CD1c-positive myeloid dendritic cell (primary cell): Measurements from ENCODE around the gene CACNA2D1.

ENCODE experiments used
- DNase-seq: peaks from one replicate; pipeline ENCODE4 v3.0.0-alpha.2; 2016; ENCODE audit errors: extremely low spot score

CACNA2D1 gene

DNA sequence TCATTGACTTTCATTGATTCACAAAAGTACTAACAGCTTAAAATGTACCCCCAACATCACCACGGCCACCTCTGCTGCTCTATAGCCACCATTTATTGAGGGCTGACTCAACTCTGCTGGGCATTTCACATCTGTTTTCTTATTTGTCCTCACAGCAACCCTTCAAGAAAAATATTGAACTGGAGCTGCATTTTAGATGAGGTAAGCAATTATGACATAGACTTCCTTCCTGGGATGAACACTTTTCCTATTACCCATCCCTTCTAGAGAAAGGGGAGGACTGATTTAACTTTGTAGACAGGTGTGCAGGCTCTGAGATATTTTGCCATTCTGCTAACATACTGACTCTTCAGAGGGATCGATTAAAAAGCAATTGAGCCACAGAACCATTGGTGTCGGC is 217.4 kb downstream of the CACNA2D1 start:
- no peak for DNase-seq

GRCh38 chr7:82224529-82224928 is 219.0 kb downstream of the CACNA2D1 start:
- DNase-seq, result no peak

DNA sequence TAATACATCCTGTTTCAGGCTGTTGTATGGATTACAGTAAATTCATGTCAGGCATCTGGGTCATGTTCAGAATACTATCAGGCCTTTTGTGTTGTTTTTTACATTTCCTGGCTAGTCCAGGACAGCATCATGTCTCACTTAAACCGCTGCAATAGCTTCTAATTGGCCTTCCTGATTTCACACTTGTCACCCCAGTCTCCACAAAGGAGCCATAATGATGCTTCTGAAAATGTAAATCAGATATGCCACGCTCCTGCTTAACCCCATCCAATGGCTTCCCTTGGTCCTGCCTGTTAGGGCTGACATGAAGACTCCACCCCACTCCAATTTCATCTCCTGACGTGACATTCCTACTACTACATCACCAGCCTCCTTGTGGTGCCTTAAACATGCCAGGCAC is 220.0 kb downstream of the CACNA2D1 start:
- no peak for DNase-seq

DNA sequence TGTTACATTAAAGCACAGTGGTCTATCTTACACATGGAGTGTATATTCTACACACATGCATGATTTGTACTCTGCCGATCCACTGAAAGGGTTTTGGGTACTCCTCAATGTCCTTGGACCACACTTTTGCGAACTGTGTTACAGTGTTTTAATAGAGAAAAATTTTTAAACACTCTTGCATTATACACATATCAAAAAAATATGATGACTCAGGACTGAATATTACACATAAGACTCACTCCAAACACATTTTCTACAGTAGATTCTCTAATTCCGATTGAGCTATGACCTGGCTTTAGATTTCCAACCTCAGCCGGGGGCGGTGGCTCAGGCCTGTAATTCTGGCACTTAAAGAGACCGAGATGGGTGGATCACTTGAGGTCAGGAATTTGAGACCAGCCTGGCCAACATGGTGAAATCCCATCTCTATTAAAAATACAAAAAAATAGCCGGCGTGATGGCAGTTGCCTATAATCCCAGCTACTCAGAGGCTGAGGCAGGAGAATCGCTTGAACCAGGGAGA is 222.4 kb downstream of the CACNA2D1 start:
- no peak for DNase-seq

GRCh38 chr7:82212466-82212865 is 231.1 kb downstream of the CACNA2D1 start:
- DNase-seq, result no peak

- DNase-seq, result no peak
Observed at GRCh38 chr7:82211333-82211732, 232.2 kb downstream of the CACNA2D1 start.

GRCh38 chr7:82210416-82211184 is 233.0 kb downstream of the CACNA2D1 start:
- DNase-seq, result no peak

DNA sequence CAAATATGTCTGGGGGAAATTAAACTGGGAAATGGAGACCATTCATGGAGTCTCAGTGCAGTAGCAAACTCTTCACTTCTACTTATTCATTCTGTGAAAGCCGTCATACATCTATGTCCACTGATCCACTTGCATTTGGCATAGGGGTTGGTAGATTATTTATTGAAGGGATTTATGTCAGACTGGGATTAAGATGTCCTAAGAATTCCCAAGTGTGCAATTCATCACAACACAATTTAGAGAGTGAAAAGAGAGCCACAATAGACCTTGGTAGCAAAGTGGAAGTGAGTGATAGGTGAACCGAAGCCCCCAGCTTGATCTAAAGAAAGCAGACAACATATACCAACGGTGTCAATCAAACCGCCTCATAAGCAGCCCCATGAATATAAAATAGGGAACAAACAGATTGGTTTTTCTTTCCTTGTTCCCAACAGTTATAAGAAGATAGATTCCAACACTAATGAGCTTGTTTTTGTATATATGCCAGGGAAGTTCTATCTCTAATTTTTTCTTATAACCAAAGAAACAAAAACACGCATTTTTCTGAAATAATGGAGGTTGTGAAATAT is 234.3 kb downstream of the CACNA2D1 start:
- no peak for DNase-seq

- no peak for DNase-seq
Observed at GRCh38 chr7:82204694-82205093, 238.9 kb downstream of the CACNA2D1 start.

DNA sequence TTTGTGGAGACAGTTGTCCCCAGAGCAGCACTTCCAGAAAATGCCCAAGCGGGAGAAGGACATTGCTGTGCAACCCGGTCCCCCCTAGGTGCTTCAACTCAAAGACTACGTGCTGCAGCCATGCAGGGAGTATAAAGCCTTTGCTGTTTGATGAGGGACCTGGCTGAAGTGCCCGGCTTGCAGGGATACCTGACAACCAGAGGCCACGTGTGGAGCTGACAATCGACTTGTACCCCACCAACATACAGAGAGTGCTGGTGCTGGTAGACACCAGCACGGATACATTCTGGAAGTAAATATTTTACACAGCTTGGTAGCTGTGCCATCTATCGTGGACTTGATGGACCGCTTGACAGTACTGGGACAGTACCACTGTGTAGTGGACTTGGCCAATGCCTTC is 240.6 kb downstream of the CACNA2D1 start:
- no peak for DNase-seq

GRCh38 chr7:82202107-82202506 is 241.5 kb downstream of the CACNA2D1 start:
- DNase-seq, result no peak

DNA sequence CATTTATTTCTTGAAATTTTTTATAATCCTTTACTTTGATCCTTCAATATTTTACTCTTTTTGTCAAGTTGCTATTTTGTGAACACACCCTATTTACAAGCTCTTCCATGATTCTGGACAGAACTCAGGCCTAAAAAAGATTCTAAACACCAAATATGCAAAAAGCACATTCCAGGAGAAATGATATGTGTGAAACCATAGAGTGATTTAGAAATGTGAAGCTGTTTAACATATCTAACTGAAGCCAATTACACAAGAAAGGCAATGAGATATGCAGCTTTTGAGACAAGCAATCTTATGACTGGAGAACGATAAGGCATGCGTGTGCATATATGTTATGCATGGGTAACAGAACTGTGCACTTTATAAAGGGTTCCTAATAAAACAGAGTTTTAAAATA is 243.0 kb downstream of the CACNA2D1 start:
- no peak for DNase-seq

- DNase-seq, result no peak
Observed at GRCh38 chr7:82194016-82194643, 249.4 kb downstream of the CACNA2D1 start.

- DNase-seq, result no peak
Observed at GRCh38 chr7:82188636-82189035, 254.9 kb downstream of the CACNA2D1 start.

- DNase-seq, result no peak
Observed at GRCh38 chr7:82185443-82185842, 258.1 kb downstream of the CACNA2D1 start.

GRCh38 chr7:82183634-82184033 is 259.9 kb downstream of the CACNA2D1 start:
- peak; percentile 19 for DNase-seq

DNA sequence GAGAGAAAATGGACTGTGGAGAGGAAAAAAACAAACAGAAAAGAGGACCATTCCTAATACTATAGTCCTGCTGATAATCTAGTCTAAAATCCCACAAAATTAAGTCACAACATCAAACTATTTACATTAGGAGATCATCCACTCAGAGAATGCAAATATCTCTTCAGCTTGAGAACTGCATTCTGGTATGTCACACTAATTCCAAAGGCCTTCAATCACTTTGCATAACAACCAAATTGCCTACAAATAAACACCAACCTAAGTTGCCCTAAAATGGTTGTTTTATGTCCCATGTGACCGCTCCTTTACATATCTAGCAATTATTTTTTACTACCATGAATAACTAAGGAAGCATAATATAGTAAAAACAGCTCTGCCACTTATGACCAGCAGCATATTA is 264.3 kb downstream of the CACNA2D1 start:
- DNase-seq, result no peak

GRCh38 chr7:82175319-82175718 is 268.3 kb downstream of the CACNA2D1 start:
- DNase-seq, result no peak

DNA sequence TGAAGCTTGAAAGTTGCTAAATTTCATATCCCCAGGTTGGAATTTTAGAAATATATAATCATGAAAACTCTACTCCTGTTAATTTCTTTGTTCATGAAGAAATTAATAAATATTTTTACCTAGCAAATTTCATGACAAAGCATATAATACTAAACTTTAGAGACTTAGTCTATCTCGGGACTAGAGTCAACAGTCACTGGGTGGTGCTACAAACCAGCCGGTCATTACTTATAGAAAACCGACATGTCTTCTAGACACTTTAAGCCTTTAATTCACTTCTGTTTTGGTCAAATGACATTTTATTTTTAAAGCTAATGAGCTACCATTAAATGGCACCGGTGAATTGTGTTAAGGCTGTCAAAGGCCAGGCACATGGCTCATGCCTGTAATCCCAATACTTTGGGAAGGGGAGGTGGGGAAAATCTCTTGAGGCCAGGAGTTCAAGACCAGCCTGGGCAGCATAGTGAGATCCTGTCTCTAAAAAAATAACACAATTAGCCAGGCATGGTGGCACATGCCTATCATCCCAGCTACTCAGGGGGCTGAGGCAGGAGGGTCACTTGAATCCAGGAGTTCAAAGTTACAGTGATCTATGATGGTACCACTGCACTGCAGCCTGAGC is 270.1 kb downstream of the CACNA2D1 start:
- no peak for DNase-seq

DNA sequence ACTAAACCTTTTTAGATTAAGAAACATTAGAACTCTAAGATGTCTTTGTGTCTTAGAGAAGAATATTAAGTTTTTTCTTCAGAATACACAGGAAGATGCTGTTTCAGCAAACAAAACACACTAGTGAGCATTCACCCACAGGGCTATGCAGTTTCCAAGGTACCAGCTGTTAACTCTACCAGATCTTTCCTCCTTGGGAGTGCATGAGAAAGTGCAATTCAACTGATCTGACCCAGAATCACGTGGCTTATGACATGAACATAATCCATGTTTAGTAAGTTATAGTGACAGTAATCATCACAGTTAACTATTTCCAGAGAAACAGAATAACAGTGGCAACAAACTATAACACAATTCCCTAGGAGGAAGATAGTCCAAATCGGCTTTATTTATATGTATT is 270.7 kb downstream of the CACNA2D1 start:
- DNase-seq, result no peak

DNA sequence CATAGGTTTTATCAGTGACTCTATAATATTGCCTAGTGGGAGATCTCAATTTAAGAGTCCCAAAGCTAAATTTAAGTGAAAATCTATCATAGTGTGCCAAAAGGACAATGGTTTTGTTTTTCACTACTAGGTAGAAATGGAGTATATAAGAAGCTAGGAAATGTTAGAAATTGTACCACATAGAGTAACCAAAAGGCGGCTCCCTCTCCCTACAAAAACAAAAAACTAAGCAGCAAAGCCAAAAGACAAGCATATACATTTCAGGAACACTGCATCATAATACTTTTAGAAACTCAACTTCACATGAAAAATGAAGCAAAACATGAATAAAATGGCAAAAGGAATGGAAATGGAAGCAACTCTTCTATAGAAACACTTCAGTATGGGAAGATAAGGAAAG is 271.6 kb downstream of the CACNA2D1 start:
- no peak for DNase-seq

GRCh38 chr7:82167558-82168314 is 275.8 kb downstream of the CACNA2D1 start:
- DNase-seq, result no peak
